ENCODE measurements around the gene FCHO2.

DNA sequence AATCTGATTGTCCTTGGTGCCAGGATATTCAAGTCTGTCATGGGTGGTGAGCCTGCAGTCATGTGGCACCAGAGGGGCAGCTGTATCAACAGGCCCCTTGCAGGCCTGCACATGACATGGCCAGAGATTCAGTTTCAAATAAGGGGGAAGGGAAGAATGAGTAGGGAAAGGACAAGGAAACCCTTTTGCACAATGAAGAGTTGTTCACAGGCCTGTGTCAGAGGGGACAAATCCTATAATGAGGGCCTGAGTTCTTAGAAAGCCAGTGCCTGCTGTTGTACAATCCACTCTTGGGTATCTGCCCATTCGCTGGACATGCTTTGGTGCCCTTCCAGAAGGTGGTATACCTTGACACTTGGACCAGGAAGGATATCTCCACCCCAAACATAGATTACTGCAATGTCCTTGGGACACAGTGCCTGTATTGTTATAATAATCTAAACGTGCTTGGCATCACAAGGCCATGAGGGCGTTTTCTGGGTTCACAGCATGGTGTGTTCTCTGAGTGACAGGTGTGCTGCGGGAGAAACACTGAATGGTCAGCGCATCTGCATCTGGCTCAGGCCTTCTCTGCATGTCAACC lies 162.6 kb downstream of the FCHO2 start:
- TF ChIP-seq, protein P1, sequence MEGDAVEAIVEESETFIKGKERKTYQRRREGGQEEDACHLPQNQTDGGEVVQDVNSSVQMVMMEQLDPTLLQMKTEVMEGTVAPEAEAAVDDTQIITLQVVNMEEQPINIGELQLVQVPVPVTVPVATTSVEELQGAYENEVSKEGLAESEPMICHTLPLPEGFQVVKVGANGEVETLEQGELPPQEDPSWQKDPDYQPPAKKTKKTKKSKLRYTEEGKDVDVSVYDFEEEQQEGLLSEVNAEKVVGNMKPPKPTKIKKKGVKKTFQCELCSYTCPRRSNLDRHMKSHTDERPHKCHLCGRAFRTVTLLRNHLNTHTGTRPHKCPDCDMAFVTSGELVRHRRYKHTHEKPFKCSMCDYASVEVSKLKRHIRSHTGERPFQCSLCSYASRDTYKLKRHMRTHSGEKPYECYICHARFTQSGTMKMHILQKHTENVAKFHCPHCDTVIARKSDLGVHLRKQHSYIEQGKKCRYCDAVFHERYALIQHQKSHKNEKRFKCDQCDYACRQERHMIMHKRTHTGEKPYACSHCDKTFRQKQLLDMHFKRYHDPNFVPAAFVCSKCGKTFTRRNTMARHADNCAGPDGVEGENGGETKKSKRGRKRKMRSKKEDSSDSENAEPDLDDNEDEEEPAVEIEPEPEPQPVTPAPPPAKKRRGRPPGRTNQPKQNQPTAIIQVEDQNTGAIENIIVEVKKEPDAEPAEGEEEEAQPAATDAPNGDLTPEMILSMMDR (IDR thresholded peaks at IDR 0.05; ENCODE audit: low read depth, low read length, poor library complexity, severe bottlenecking) = no peak
- no peak for TF ChIP-seq EZH2phosphoT487 (IDR thresholded peaks at IDR 0.05; ENCODE audit: borderline replicate concordance, low read length)

All from DOHH2 (cell line).